ENCODE results near the gene IL34.

- TF ChIP-seq CTCF (IDR thresholded peaks at IDR 0.05): no peak
- TF ChIP-seq POLR2AphosphoS5 (IDR thresholded peaks at IDR 0.05; ENCODE audit: insufficient read depth in 1 of 2, low read depth in 1 of 2): no peak
Observed at GRCh38 chr16:70708366-70709246, 62.2 kb downstream of the IL34 start.

Measured in vagina (tissue), 2 donors.